Measurements from ENCODE around the gene MAP3K4.

Gene MAP3K4

GRCh38 chr6:161000632-161001031 is 9.1 kb downstream of the MAP3K4 start:
- DNase-seq (ENCODE audit: low read depth) = no peak

DNA sequence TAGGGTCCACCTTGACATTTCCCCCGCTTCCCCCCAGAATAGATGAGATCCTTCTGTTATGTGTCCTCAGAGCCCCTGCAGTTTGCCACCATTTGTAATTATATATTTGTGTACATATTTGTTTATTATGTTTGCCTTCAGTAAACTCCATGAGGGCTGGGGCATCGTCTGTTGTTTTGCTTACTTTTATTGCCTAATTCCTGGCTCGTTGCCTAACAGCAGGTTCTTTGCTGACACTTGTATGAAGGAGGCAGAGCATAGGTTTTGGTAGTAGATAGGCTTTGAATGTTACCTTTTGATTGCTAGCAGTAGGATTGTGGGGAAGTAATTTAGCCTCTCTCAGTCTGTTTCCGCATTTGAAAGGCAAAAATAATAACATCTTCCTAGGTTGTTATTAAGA is 9.9 kb downstream of the MAP3K4 start:
- no peak for DNase-seq (ENCODE audit: low read depth)

- DNase-seq (ENCODE audit: low read depth) = no peak
Measured at GRCh38 chr6:161003336-161003735, 11.8 kb downstream of the MAP3K4 start.

DNA sequence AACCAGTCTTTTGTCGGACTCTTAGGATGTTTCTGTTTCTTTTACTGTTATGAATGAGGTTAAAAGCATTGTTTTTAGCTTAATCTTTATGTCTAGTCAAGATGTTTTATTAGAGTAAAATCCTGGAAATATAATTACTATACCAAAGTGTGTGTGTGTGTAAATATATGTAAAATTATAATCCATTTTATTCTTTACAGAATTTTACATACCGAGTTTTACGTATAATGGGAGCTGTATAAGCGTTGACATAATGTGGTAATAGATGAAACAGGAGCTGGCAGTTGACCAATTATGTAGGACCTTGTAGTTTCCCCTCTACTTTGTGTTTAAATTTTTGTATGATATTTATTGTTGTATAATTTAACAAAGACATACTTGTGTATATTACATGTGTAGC is 16.7 kb downstream of the MAP3K4 start:
- no peak for DNase-seq (ENCODE audit: low read depth)

- peak; percentile 76 for DNase-seq (ENCODE audit: low read depth)
Measured at GRCh38 chr6:161009991-161010390, 18.4 kb downstream of the MAP3K4 start.

GRCh38 chr6:161010418-161010817 is 18.8 kb downstream of the MAP3K4 start:
- peak; percentile 81 for DNase-seq (ENCODE audit: low read depth)

DNA sequence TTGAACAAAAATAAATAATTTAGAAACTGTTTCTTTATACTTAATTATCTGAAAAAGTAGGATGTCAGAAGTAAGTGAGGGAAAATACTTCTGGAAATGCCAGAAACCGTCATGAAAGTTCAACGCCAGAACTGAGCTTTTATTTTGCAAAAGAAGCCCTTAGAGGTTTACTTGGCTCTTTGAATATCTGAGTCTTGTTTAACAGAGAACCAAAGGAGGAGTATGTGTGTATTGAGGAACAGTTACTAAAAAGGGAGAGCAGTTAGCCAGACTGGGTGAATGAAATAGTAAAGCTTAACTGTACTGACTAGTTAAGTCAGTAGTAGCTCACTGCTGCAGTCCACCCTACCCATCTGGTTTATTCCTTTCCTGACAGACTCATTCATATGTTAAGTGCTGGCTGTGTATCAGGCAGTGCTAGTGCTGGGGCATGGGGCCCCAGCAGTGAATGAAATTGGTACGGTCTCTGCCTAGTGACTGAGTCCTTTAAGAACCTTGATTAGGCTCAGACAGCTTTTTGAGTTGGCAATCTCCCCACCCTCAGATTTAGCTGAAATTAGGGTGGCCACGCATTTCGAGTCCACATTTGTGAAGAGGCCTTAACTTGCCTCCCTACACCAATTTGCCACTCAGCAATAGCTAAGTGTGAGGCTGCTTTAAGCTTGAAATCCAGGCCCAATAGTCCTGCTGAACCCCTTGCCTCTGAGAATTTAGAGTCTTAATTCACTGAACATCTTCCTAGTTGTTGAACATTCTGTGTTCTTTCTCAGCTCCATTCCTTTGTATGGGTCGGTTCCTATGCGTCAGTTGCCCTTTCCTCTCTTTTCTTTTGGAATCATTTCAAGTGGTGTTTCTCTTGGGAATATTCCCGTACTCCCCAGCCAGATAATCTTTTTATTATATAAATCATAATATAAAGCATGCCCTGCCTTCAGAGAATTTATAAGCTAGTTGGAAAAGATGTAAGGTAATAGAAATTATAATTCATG is 20.2 kb downstream of the MAP3K4 start:
- DNase-seq (ENCODE audit: low read depth) = no peak

DNA sequence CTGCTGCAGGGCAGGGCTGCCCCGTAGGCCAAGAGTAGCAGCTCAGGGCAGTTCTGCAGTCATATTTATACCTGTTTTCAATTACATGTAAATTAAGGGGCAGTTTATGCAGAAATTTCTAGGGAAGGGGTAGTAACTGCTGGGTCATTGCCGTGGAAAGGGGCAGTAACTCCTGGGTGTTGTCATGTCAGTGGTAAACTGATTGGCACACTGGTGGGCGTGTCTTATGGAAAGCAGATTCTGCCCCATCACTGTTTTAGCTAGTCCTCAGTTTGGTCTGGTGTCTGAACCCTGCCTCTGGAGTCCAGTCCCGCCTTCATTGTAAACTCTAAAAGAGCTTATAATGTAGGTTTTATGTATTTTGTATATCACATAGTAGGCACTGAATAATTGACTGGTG is 22.1 kb downstream of the MAP3K4 start:
- DNase-seq (ENCODE audit: low read depth) = no peak

GRCh38 chr6:161017766-161018564 is 26.4 kb downstream of the MAP3K4 start:
- DNase-seq (ENCODE audit: low read depth) = no peak

DNA sequence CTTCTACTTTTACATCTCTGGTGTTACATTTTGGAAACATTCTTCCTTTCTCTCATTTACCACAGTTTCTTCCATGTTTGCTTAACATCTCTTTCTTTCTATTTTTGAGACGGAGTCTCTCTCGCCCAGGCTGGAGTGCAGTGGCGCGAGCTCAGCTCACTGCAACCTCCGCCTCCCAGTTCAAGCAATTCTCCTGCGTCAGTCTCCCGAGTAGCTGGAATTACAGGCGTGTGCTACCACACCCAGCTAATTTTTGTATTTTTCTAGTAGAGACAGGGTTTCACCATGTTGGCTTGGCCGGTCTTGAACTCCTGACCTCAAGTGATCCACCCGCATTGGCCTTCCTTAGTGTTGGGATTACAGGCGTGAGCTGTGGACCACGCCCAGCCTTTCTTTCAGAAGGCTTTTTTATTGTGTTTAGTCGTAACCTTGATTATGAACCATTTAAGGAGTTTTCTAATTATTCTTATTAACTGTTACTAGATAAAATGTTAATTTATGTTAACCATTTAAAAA is 27.8 kb downstream of the MAP3K4 start:
- DNase-seq (ENCODE audit: low read depth) = no peak

GRCh38 chr6:161021543-161021942 is 30.0 kb downstream of the MAP3K4 start:
- DNase-seq (ENCODE audit: low read depth) = no peak

GRCh38 chr6:161021998-161022743 is 30.6 kb downstream of the MAP3K4 start:
- DNase-seq (ENCODE audit: low read depth) = no peak

DNA sequence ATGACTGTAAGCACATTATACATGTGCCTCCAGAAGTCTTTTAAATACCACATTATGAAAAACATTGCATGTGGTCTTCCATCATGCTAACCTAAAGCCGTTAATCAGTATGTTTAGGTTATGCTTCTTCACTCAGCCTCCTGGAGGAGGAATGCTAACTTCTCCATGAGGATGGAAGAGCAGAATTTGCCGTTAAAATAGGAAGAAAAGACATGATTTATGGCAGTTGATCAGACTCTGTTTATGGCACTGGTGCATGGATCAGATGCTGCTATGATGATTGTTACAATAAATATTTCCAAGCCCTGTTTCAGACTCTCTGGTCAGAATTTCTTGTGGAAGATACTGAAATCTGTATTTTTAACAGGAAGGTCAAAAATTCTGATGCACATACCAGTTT is 31.7 kb downstream of the MAP3K4 start:
- DNase-seq (ENCODE audit: low read depth) = no peak

DNA sequence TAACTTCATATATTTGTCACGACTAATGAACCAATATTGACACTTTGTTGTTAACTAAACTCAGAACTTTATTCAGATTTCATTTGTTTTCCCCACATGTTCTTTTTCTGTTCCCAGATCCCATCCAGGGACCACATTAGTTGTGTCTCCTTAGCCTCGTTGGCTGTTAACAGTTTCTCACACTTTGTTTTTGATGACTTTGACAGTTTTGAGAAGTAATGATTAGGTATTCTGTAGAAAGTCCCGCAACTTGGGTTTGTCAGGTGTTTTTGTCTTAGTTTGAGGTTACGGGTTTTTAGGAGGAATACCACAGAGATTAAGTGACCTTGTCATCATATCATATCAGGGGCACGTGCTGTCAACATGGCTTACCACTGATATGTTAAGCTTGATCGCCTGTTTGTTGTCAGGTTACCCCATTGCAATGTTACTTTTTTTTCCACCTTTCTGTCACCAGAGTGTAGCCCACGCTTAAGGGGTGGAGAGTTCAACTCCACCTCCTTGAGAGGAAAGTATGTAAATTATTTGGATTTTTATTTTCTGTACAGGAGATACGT is 32.9 kb downstream of the MAP3K4 start:
- DNase-seq (ENCODE audit: low read depth) = no peak

DNA sequence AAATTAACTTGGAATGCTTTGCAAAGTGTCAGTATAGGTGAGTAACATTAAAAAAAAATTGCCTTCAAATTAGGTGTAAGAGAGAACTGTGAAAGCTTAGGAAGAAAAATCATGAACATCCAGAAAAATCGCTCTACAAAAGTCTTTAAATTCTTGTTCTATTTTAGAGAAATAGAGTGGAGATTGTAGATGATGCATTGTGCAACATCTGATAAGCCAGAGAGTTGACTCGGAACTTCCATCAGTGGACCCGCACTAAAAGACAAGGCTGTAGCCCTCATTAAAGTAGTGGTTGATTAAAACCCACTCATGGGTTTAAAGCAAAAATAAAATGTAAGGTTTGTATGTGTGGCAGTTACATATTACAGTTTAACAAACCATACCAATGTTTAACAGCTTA is 35.8 kb downstream of the MAP3K4 start:
- no peak for DNase-seq (ENCODE audit: low read depth)

DNA sequence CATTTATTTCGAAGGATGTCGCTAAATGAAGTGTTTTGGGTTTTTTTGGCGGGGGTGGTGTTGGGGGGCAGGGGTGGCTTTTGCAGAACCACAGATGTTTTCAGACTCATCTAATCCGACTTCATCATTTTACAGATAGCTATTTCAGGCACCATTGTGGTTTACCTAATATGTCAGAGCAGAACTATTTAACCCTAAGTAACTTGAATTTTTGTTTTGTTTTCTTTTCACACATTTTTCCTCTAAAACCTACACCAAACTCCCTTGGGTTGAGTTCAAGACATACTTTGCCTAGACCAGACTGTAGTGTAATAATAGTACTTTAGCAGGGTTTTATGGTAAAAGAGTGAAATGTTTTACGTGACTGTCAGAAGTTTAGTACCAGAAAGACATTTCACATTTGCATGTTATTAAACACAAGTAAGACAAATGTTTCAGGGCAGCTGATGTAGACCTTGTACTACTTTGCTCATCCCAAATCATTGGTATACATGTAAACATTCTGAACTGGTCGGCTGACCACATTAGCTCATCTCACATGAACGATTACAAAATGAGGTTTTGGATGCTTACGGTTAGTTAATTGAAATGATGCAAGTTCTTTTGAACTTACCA is 37.7 kb downstream of the MAP3K4 start:
- DNase-seq (ENCODE audit: low read depth) = peak; percentile 77

DNA sequence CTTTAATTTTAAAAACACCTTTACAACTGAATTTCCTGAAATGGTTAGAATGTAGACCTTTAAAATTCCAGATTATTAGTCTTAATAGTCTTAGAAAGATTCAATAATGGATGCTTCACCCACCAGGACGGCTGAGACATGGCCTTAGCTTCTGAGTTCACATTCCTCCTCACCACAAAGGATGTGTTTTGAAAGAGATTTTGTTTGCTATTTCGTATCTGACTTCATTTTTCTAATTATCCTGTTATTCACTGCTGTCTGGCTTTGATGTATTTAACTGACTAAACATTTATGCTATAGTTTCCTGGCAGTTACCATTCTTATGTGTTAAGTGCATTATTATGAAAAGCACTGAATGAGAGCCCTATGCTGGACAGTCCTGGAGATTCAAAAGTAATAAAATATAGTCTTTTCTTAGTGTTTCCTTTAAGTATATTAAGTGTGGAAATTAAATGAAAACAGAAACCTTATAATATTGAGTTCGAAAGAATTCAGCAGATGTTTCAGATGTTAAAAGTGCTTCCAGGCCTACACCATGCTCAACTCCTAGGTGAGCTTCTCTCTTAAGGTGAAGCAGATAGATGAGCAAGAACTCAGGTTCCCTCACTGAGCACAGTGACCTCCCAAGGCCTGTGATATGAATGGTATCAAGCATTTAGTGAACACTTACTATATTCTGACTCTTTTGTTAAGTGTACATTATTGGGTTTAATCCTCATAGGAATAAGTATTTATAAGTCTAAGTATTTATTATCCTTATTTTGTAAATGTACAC is 40.3 kb downstream of the MAP3K4 start:
- DNase-seq (ENCODE audit: low read depth) = peak; percentile 79

DNA sequence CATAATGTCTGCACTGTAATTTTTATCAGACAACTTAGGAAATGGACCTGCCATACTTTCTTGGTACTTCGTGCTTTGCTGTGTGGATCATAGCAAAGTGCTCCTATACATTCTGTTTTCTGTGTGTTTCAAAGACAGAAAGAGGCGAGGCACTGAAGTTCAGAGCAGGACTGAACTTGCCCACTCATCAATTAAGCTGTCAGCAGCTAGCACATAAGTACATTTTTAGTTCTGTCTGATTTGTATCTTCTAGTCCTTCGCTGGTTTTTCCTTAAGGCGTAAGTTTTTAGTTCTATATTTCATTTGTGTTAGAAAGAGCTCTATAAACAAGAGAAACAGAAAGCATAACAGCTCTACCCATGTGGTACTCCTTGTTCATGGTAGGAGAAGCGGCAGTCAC is 42.1 kb downstream of the MAP3K4 start:
- DNase-seq (ENCODE audit: low read depth) = no peak

DNA sequence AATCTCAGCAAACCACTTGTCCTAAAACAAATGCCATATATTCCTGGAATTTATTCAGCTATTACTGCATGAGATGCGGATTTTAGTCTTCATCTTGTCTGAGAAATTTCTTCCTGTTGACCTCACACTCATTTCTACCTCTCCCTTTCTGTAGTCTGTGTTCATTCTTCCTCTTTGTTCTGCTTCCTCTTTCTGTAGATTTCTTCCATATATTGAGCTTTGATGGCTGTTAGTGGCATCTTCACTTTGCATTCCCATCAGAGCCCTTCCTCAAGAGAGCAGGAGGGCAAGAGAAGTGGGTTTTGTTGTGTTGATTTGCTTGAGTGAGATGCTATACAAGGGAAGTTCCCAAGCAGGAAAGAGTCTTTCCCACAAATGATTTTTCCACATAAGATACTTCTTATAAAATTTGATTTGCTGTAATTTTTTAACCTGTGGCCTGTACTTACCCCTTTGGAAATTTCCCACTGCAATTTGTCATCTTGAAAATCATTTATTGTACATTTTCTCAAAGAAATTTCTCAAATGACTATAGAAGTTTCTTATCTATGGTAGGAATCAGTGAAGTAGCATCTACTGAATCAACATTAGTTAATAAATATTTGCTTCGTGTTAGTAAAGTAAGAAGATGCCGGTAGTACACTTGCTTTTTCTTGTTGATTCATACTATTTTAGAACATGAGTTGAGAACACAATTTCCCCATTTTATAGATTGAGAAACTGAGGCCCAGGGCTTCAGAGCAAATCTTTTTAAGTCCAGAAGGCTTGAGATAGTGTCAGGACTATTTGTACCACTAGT is 43.8 kb downstream of the MAP3K4 start:
- DNase-seq (ENCODE audit: low read depth) = no peak

- no peak for DNase-seq (ENCODE audit: low read depth)
Measured at GRCh38 chr6:161035981-161036263, 44.4 kb downstream of the MAP3K4 start.

Data from ELR (cell line).